Sigmoid colon (tissue), 4 donors: ENCODE results near the gene SH3PXD2B.

ENCODE experiments used
- POLR2AphosphoS5 ChIP-seq, 4 donors: sonication (generic); formaldehyde crosslinking; IDR thresholded peaks; one replicate each; pipeline ENCODE4 v1.6.1; 2017; ENCODE audit warnings: antibody characterized with exemption in 4 of 4
- TF ChIP-seq, protein P1 (sequence below), 4 experiments: fragments of 450-650 bp in 3 of 4; fragments of 200-600 bp in 1 of 4; IDR thresholded peaks; one replicate each; pipeline ENCODE4 v1.5.1; 2016 to 2019; ENCODE audit warnings: antibody characterized with exemption in 4 of 4, mild to moderate bottlenecking in 3 of 4, moderate library complexity in 2 of 4

DNA sequence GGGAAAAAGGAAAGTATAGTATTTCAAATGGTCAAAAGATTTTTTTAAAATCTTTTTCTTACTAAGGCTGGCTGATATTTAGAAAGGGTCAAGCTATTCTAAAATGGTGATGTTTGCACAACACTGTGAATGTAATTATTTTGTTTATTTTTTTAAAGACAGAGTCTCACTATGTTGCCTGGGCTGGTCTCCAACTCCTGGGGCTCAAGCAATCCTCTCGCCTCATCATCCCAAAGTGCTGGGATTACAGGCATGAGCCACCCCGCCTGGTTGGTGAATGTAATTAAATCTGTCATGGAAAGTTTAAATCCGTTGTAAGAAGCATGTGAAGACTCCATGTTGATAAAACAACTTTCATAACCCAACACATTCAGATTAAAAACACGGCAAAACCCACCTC, 173.4 kb downstream of the SH3PXD2B start:
- TF ChIP-seq POLR2AphosphoS5 (IDR thresholded peaks at IDR 0.05) = no peak
- TF ChIP-seq, protein P1, sequence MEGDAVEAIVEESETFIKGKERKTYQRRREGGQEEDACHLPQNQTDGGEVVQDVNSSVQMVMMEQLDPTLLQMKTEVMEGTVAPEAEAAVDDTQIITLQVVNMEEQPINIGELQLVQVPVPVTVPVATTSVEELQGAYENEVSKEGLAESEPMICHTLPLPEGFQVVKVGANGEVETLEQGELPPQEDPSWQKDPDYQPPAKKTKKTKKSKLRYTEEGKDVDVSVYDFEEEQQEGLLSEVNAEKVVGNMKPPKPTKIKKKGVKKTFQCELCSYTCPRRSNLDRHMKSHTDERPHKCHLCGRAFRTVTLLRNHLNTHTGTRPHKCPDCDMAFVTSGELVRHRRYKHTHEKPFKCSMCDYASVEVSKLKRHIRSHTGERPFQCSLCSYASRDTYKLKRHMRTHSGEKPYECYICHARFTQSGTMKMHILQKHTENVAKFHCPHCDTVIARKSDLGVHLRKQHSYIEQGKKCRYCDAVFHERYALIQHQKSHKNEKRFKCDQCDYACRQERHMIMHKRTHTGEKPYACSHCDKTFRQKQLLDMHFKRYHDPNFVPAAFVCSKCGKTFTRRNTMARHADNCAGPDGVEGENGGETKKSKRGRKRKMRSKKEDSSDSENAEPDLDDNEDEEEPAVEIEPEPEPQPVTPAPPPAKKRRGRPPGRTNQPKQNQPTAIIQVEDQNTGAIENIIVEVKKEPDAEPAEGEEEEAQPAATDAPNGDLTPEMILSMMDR (IDR thresholded peaks at IDR 0.05) = no peak
